ENCODE results near the gene KIF27.
"Not testable (repeated sequence)": the region's sequence is repeated elsewhere in the genome, so short reads cannot be mapped to it uniquely, and the experiment has no call there.

KIF27 gene

GRCh38 chr9:83824986-83825623 lies 96.1 kb downstream of the KIF27 start:
- H3K18ac ChIP-seq (ENCODE audit: low read length); H2BK5ac ChIP-seq (ENCODE audit: low read length); H2AFZ ChIP-seq (ENCODE audit: low read length); H3K4ac ChIP-seq (ENCODE audit: low read length); H3K79me1 ChIP-seq (ENCODE audit: low read depth, low read length); DNase-seq (ENCODE audit: low spot score); H3K9ac ChIP-seq (ENCODE audit: low read depth, low read length, poor library complexity); H2BK15ac ChIP-seq (ENCODE audit: low read length); H3K9me3 ChIP-seq (replicated peaks in 1 of 2; ENCODE audit: control insufficient read depth in 2 of 2, insufficient read depth in 1 of 2, low read depth in 1 of 2, low read length in 2 of 2); H3K4me3 ChIP-seq (ENCODE audit: low read length in 2 of 2); H3K14ac ChIP-seq (ENCODE audit: low read length); H4K8ac ChIP-seq (ENCODE audit: low read depth, low read length); H4K91ac ChIP-seq (ENCODE audit: low read depth, low read length, poor library complexity); H3K4me1 ChIP-seq (ENCODE audit: control insufficient read depth in 2 of 2, insufficient read depth in 1 of 2, low read depth in 1 of 2, low read length in 2 of 2); H2BK120ac ChIP-seq (ENCODE audit: low read depth, low read length); H3K23ac ChIP-seq (ENCODE audit: low read depth, low read length, poor library complexity); H2BK12ac ChIP-seq (ENCODE audit: low read length); H3K27me3 ChIP-seq (ENCODE audit: control insufficient read depth in 3 of 3, insufficient read depth in 3 of 3, low read depth in 1 of 3, low read length in 3 of 3); H2AK5ac ChIP-seq (ENCODE audit: low read depth, low read length); H3K27ac ChIP-seq (replicated peaks; ENCODE audit: low read length); H3K4me2 ChIP-seq (ENCODE audit: insufficient read depth, low read length, poor library complexity, severe bottlenecking); H3K36me3 ChIP-seq (replicated peaks in 1 of 2; ENCODE audit: control insufficient read depth in 2 of 2, insufficient read depth in 2 of 2, low read length in 2 of 2): not testable (repeated sequence)
- no CpG with 5 or more reads among the region's 3 CpGs for WGBS, 2 donors (ENCODE audit: extremely low coverage in 2 of 2, insufficient read length in 2 of 2, insufficient replicate concordance in 1 of 2)

GRCh38 chr9:83817356-83818278 lies 103.6 kb downstream of the KIF27 start, which contains the start of gene GKAP1:
TSS of gene GKAP1 (minus strand) at chr9:83817769. CDS start at chr9:83806517, 11,252 bp downstream.
- no CpG with 5 or more reads among the region's 103 CpGs for WGBS, 2 donors (ENCODE audit: extremely low coverage in 2 of 2, insufficient read length in 2 of 2, insufficient replicate concordance in 1 of 2)

GRCh38 chr9:83817011-83817355 lies 104.2 kb downstream of the KIF27 start:
- H3K4ac ChIP-seq (ENCODE audit: low read length); H3K23ac ChIP-seq (ENCODE audit: low read depth, low read length, poor library complexity); H3K27ac ChIP-seq (replicated peaks; ENCODE audit: low read length); H3K36me3 ChIP-seq (replicated peaks in 1 of 2; ENCODE audit: control insufficient read depth in 2 of 2, insufficient read depth in 2 of 2, low read length in 2 of 2); H4K91ac ChIP-seq (ENCODE audit: low read depth, low read length, poor library complexity); H2BK15ac ChIP-seq (ENCODE audit: low read length); H2AK5ac ChIP-seq (ENCODE audit: low read depth, low read length); H3K9me3 ChIP-seq (replicated peaks in 1 of 2; ENCODE audit: control insufficient read depth in 2 of 2, insufficient read depth in 1 of 2, low read depth in 1 of 2, low read length in 2 of 2); H4K8ac ChIP-seq (ENCODE audit: low read depth, low read length); H3K79me1 ChIP-seq (ENCODE audit: low read depth, low read length); H3K14ac ChIP-seq (ENCODE audit: low read length); H3K4me1 ChIP-seq (ENCODE audit: control insufficient read depth in 2 of 2, insufficient read depth in 1 of 2, low read depth in 1 of 2, low read length in 2 of 2); H2BK120ac ChIP-seq (ENCODE audit: low read depth, low read length); H2BK12ac ChIP-seq (ENCODE audit: low read length); H2BK5ac ChIP-seq (ENCODE audit: low read length); H3K27me3 ChIP-seq (ENCODE audit: control insufficient read depth in 3 of 3, insufficient read depth in 3 of 3, low read depth in 1 of 3, low read length in 3 of 3): not testable (repeated sequence)
- peak overlapping the region; percentile 90 for H3K9ac ChIP-seq (ENCODE audit: low read depth, low read length, poor library complexity)
- peak; percentile 1 for DNase-seq (ENCODE audit: low spot score)
- peak overlapping the region; percentile 49 for H3K4me2 ChIP-seq (ENCODE audit: insufficient read depth, low read length, poor library complexity, severe bottlenecking)
- no CpG with 5 or more reads among the region's 38 CpGs for WGBS, 2 donors (ENCODE audit: extremely low coverage in 2 of 2, insufficient read length in 2 of 2, insufficient replicate concordance in 1 of 2)
- H3K18ac ChIP-seq (ENCODE audit: low read length) = peak overlapping the region; percentile 89
- peak overlapping the region; percentile 63 to 89 for H3K4me3 ChIP-seq (ENCODE audit: low read length in 2 of 2)
- peak overlapping the region; percentile 93 for H2AFZ ChIP-seq (ENCODE audit: low read length)

More at GRCh38 chr9:83817356-83818278, 103.6 kb downstream of the KIF27 start, which contains the start of gene GKAP1:
- not testable (repeated sequence) for H2BK12ac ChIP-seq (ENCODE audit: low read length); H3K4ac ChIP-seq (ENCODE audit: low read length); H2BK120ac ChIP-seq (ENCODE audit: low read depth, low read length); H2BK15ac ChIP-seq (ENCODE audit: low read length); H4K8ac ChIP-seq (ENCODE audit: low read depth, low read length); H3K4me1 ChIP-seq (ENCODE audit: control insufficient read depth in 2 of 2, insufficient read depth in 1 of 2, low read depth in 1 of 2, low read length in 2 of 2); H2BK5ac ChIP-seq (ENCODE audit: low read length); H2AK5ac ChIP-seq (ENCODE audit: low read depth, low read length); H3K9me3 ChIP-seq (replicated peaks in 1 of 2; ENCODE audit: control insufficient read depth in 2 of 2, insufficient read depth in 1 of 2, low read depth in 1 of 2, low read length in 2 of 2); H3K23ac ChIP-seq (ENCODE audit: low read depth, low read length, poor library complexity); H3K36me3 ChIP-seq (replicated peaks in 1 of 2; ENCODE audit: control insufficient read depth in 2 of 2, insufficient read depth in 2 of 2, low read length in 2 of 2); H3K79me1 ChIP-seq (ENCODE audit: low read depth, low read length); H3K14ac ChIP-seq (ENCODE audit: low read length); H4K91ac ChIP-seq (ENCODE audit: low read depth, low read length, poor library complexity); H3K27me3 ChIP-seq (ENCODE audit: control insufficient read depth in 3 of 3, insufficient read depth in 3 of 3, low read depth in 1 of 3, low read length in 3 of 3)
- DNase-seq (ENCODE audit: low spot score) = peak; percentile 67
- H3K18ac ChIP-seq (ENCODE audit: low read length) = peak within 1 kb of the TSS; percentile 89
- peak within 1 kb of the TSS; percentile 49 for H3K4me2 ChIP-seq (ENCODE audit: insufficient read depth, low read length, poor library complexity, severe bottlenecking)
- H3K27ac ChIP-seq (replicated peaks; ENCODE audit: low read length) = peak within 1 kb of the TSS; percentile 35
- H3K9ac ChIP-seq (ENCODE audit: low read depth, low read length, poor library complexity) = peak within 1 kb of the TSS; percentile 90
- peak within 1 kb of the TSS; percentile 63 to 89 for H3K4me3 ChIP-seq (ENCODE audit: low read length in 2 of 2)
- peak within 1 kb of the TSS; percentile 93 for H2AFZ ChIP-seq (ENCODE audit: low read length)

- H4K8ac ChIP-seq (ENCODE audit: low read depth, low read length); H4K91ac ChIP-seq (ENCODE audit: low read depth, low read length, poor library complexity); H3K4ac ChIP-seq (ENCODE audit: low read length); H2BK5ac ChIP-seq (ENCODE audit: low read length); H3K36me3 ChIP-seq (replicated peaks in 1 of 2; ENCODE audit: control insufficient read depth in 2 of 2, insufficient read depth in 2 of 2, low read length in 2 of 2); H3K27me3 ChIP-seq (ENCODE audit: control insufficient read depth in 3 of 3, insufficient read depth in 3 of 3, low read depth in 1 of 3, low read length in 3 of 3); H2BK15ac ChIP-seq (ENCODE audit: low read length); H2AK5ac ChIP-seq (ENCODE audit: low read depth, low read length); H2BK12ac ChIP-seq (ENCODE audit: low read length); H2AFZ ChIP-seq (ENCODE audit: low read length); H3K4me3 ChIP-seq (ENCODE audit: low read length in 2 of 2); H3K14ac ChIP-seq (ENCODE audit: low read length); H3K23ac ChIP-seq (ENCODE audit: low read depth, low read length, poor library complexity); H3K9me3 ChIP-seq (replicated peaks in 1 of 2; ENCODE audit: control insufficient read depth in 2 of 2, insufficient read depth in 1 of 2, low read depth in 1 of 2, low read length in 2 of 2); H3K9ac ChIP-seq (ENCODE audit: low read depth, low read length, poor library complexity); H2BK120ac ChIP-seq (ENCODE audit: low read depth, low read length); H3K79me1 ChIP-seq (ENCODE audit: low read depth, low read length); H3K18ac ChIP-seq (ENCODE audit: low read length); H3K27ac ChIP-seq (replicated peaks; ENCODE audit: low read length); H3K4me1 ChIP-seq (ENCODE audit: control insufficient read depth in 2 of 2, insufficient read depth in 1 of 2, low read depth in 1 of 2, low read length in 2 of 2); H3K4me2 ChIP-seq (ENCODE audit: insufficient read depth, low read length, poor library complexity, severe bottlenecking); DNase-seq (ENCODE audit: low spot score): not testable (repeated sequence)
- no CpG with 5 or more reads among the region's 4 CpGs for WGBS, 2 donors (ENCODE audit: extremely low coverage in 2 of 2, insufficient read length in 2 of 2, insufficient replicate concordance in 1 of 2)
Observed at GRCh38 chr9:83815120-83815519, 106.1 kb downstream of the KIF27 start.
